ENCODE measurements around the gene SDR42E1. TPM values are rescaled to one million over a fixed set of nuclear protein-coding genes. Genes with fewer than 3 reads are reported as not detected.

Gene SDR42E1
- total and polyA plus RNA-seq, 10 of the 15 experiments (the other 5 are each of a cell fraction or from before 2014, with no cell fraction given): 1.4 to 5.5 (median 2.3) TPM

DNA sequence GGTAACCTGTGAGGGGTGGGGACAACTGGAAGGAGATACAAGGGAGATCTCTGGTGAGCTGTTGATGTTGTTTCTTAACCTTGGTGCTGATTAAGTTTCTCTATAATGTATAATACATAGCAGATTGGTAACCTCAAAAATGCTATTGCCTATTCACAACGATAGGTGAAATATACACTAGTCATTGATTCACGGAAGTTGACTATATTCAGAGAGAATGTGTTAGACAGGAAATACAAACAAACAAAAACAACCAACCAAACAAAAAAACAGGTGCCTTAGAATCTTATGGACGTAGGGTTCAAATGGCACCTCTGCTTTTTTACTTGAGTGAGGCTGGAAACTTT lies 45.3 kb upstream of the SDR42E1 start:
- H3K79me2 ChIP-seq (ENCODE audit: control insufficient read depth, insufficient read depth, low read length): no peaks in the 10 kb centered on the region
- POLR2A ChIA-PET: no interaction called here
- no peak overlapping the region for H2AFZ ChIP-seq (ENCODE audit: control insufficient read depth, low read depth, low read length)
- CTCF ChIA-PET: interaction anchor here (0.9 kb wide), 1 partner anchor 10 kb away, joined by 3 read pairs; no protein-coding TSS in a partner anchor
- H3K4me3 ChIP-seq: no peak overlapping the region
- DNase-seq (ENCODE audit: low read depth, low spot score) (no peak), ATAC-seq (no peak), FAIRE-seq (no peak)
- SMC1A ChIA-PET (ENCODE audit: uncharacterized antibody, unreplicated experiment): no interaction called here
- RAD21 ChIA-PET (ENCODE audit: unreplicated experiment): no interaction called here
- 25% methylated on average over 3 of the region's 3 CpGs for WGBS (ENCODE audit: insufficient coverage, insufficient replicate concordance, low lambda C conversion rate, missing lambda C conversion rate)
- no peak overlapping the region for H3K4me2 ChIP-seq (ENCODE audit: control insufficient read depth, insufficient read depth)
- no peaks in the 10 kb centered on the region for H4K20me1 ChIP-seq (ENCODE audit: control insufficient read depth, insufficient read depth)
- H3K27me3 ChIP-seq (replicated peaks in 1 of 2; ENCODE audit: control insufficient read depth in 2 of 2, insufficient read depth in 2 of 2, low read length in 1 of 2): no peaks in the 10 kb centered on the region; a peak in 2 of 4 replicates
- in situ Hi-C loops (cut with MboI) (no loop called here), intact Hi-C loops (cut with micrococcal nuclease; ENCODE audit: unreplicated experiment) (no loop called here)
- TF ChIP-seq YBX1 (IDR thresholded peaks at IDR 0.05) (no peak), MEF2A (IDR thresholded peaks at IDR 0.05; ENCODE audit: insufficient read depth, low read depth, low read length) (no peak), SMAD1 (IDR thresholded peaks at IDR 0.05; ENCODE audit: low read depth, partially characterized antibody) (no peak), CHD1 (IDR thresholded peaks at IDR 0.05; ENCODE audit: low read depth, low read length) (no peak), DPF2 (IDR thresholded peaks at IDR 0.05) (no peak), CHD2 (IDR thresholded peaks at IDR 0.05; ENCODE audit: borderline replicate concordance, low read depth, low read length) (no peak), NR2C2 (IDR thresholded peaks at IDR 0.05; ENCODE audit: borderline replicate concordance, control insufficient read depth, insufficient read length, low read depth) (no peak), ZNF622 (IDR thresholded peaks at IDR 0.05) (no peak), HDAC2 (IDR thresholded peaks at IDR 0.05) (no peak), NFYA (IDR thresholded peaks at IDR 0.05; ENCODE audit: borderline replicate concordance, low read depth, low read length) (no peak), MEF2B (IDR thresholded peaks at IDR 0.05; ENCODE audit: partially characterized antibody, poor library complexity, severe bottlenecking) (no peak), ZNF384 (IDR thresholded peaks at IDR 0.05; ENCODE audit: borderline replicate concordance, low read depth, low read length) (no peak), KLF5 (IDR thresholded peaks at IDR 0.05; ENCODE audit: partially characterized antibody) (no peak), ZNF24 (IDR thresholded peaks at IDR 0.05) (no peak), POU2F2 (IDR thresholded peaks at IDR 0.05; ENCODE audit: borderline replicate concordance, low read depth, low read length) (no peak), ZZZ3 (IDR thresholded peaks at IDR 0.05; ENCODE audit: control insufficient read depth, insufficient read length, low read depth) (no peak), RAD21 (IDR thresholded peaks at IDR 0.05; ENCODE audit: insufficient read depth, low read depth, low read length) (no peak)
- TF ChIP-seq, protein P1, sequence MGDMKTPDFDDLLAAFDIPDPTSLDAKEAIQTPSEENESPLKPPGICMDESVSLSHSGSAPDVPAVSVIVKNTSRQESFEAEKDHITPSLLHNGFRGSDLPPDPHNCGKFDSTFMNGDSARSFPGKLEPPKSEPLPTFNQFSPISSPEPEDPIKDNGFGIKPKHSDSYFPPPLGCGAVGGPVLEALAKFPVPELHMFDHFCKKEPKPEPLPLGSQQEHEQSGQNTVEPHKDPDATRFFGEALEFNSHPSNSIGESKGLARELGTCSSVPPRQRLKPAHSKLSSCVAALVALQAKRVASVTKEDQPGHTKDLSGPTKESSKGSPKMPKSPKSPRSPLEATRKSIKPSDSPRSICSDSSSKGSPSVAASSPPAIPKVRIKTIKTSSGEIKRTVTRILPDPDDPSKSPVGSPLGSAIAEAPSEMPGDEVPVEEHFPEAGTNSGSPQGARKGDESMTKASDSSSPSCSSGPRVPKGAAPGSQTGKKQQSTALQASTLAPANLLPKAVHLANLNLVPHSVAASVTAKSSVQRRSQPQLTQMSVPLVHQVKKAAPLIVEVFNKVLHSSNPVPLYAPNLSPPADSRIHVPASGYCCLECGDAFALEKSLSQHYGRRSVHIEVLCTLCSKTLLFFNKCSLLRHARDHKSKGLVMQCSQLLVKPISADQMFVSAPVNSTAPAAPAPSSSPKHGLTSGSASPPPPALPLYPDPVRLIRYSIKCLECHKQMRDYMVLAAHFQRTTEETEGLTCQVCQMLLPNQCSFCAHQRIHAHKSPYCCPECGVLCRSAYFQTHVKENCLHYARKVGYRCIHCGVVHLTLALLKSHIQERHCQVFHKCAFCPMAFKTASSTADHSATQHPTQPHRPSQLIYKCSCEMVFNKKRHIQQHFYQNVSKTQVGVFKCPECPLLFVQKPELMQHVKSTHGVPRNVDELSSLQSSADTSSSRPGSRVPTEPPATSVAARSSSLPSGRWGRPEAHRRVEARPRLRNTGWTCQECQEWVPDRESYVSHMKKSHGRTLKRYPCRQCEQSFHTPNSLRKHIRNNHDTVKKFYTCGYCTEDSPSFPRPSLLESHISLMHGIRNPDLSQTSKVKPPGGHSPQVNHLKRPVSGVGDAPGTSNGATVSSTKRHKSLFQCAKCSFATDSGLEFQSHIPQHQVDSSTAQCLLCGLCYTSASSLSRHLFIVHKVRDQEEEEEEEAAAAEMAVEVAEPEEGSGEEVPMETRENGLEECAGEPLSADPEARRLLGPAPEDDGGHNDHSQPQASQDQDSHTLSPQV (IDR thresholded peaks at IDR 0.05): no peak
- TF ChIP-seq, protein P2, sequence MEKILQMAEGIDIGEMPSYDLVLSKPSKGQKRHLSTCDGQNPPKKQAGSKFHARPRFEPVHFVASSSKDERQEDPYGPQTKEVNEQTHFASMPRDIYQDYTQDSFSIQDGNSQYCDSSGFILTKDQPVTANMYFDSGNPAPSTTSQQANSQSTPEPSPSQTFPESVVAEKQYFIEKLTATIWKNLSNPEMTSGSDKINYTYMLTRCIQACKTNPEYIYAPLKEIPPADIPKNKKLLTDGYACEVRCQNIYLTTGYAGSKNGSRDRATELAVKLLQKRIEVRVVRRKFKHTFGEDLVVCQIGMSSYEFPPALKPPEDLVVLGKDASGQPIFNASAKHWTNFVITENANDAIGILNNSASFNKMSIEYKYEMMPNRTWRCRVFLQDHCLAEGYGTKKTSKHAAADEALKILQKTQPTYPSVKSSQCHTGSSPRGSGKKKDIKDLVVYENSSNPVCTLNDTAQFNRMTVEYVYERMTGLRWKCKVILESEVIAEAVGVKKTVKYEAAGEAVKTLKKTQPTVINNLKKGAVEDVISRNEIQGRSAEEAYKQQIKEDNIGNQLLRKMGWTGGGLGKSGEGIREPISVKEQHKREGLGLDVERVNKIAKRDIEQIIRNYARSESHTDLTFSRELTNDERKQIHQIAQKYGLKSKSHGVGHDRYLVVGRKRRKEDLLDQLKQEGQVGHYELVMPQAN (conservative IDR thresholded peaks at IDR 0.05): no peak
- H3K27ac ChIP-seq (ENCODE audit: control insufficient read depth, insufficient read depth): no peak overlapping the region
- H3K9me3 ChIP-seq (replicated peaks; ENCODE audit: control insufficient read depth, insufficient read depth, low read length): no peaks in the 10 kb centered on the region
- no TSS peak for BruUV-seq (replicated peaks)
- H3K4me1 ChIP-seq (ENCODE audit: control insufficient read depth, insufficient read depth, low read length): no peaks in the 10 kb centered on the region
- no peaks in the 10 kb centered on the region for H3K36me3 ChIP-seq (ENCODE audit: control insufficient read depth in 2 of 2, insufficient read depth in 2 of 2, low read length in 1 of 2)
- H3K9ac ChIP-seq (ENCODE audit: control insufficient read depth, insufficient read depth, low read length): no peak overlapping the region
